CD14-positive monocyte (primary cell): ENCODE data around the gene ABAT. TPM values are rescaled to one million over a fixed set of nuclear protein-coding genes. Genes with fewer than 3 reads are reported as not detected.

Experiments used
- DNase-seq, 3 donors: peaks; one replicate each; pipeline ENCODE4 v3.0.0-alpha.2; 2011 to 2022
- H2AFZ ChIP-seq: 2 replicates; pipeline ENCODE4 v1.6.0; 2012; ENCODE audit warnings: mild to moderate bottlenecking, low read depth, low read length, inconsistent platforms; ENCODE audit not compliant: insufficient read depth, poor library complexity, severe bottlenecking
- H3K27ac ChIP-seq, 2 donors: 1 replicate in 1 of 2; 2 replicates in 1 of 2; pipeline ENCODE4 v1.5.1; 2012 to 2013; ENCODE audit warnings: low read length in 2 of 2, control low read depth in 1 of 2, inconsistent platforms in 1 of 2, low read depth in 1 of 2, mild to moderate bottlenecking in 1 of 2
- H3K27me3 ChIP-seq, 2 donors: one replicate each; pipeline versions ENCODE4 v1.6.0 to v1.6.1; 2011 to 2013; ENCODE audit warnings: low read length in 2 of 2; ENCODE audit not compliant: control insufficient read depth in 2 of 2, insufficient read depth in 2 of 2
- H3K36me3 ChIP-seq, 2 donors: replicated peaks in 1 of 2; 1 replicate in 1 of 2; 2 replicates in 1 of 2; pipeline versions ENCODE4 v1.5.1 to v1.6.1; 2012 to 2013; ENCODE audit warnings: low read length in 2 of 2, control low read depth in 1 of 2, inconsistent platforms in 1 of 2, mild to moderate bottlenecking in 1 of 2; ENCODE audit not compliant: insufficient read depth in 2 of 2, control insufficient read depth in 1 of 2
- H3K4me1 ChIP-seq, 2 donors: 1 replicate in 1 of 2; 2 replicates in 1 of 2; pipeline versions ENCODE4 v1.5.1 to v1.6.1; 2012 to 2013; ENCODE audit warnings: low read length in 2 of 2, control low read depth in 1 of 2, inconsistent platforms in 1 of 2, mild to moderate bottlenecking in 1 of 2, moderate library complexity in 1 of 2; ENCODE audit not compliant: insufficient read depth in 2 of 2, control insufficient read depth in 1 of 2
- H3K4me2 ChIP-seq: replicated peaks from 2 replicates; pipeline ENCODE3; 2012; ENCODE audit warnings: low read length, moderate library complexity, mild to moderate bottlenecking; ENCODE audit not compliant: poor library complexity, severe bottlenecking; ENCODE audit errors: extremely low read depth
- H3K4me3 ChIP-seq, 3 experiments: fragments of 200-600 bp in 1 of 3; sonication (generic) in 1 of 3; replicated peaks in 1 of 3; 1 replicate in 2 of 3; 2 replicates in 1 of 3; pipeline ENCODE4 v1.5.1; 2011 to 2013; ENCODE audit warnings: low read length in 3 of 3, mild to moderate bottlenecking in 3 of 3, control low read depth in 2 of 3, low read depth in 2 of 3, inconsistent platforms in 1 of 3, moderate library complexity in 1 of 3
- H3K79me2 ChIP-seq: 2 replicates; pipeline ENCODE4 v1.6.0; 2012; ENCODE audit warnings: mild to moderate bottlenecking, control low read depth, inconsistent platforms, low read length, moderate library complexity; ENCODE audit not compliant: insufficient read depth
- H3K9ac ChIP-seq: 2 replicates; pipeline ENCODE4 v1.6.0; 2017; ENCODE audit warnings: low read length, mild to moderate bottlenecking; ENCODE audit not compliant: insufficient read depth, poor library complexity, severe bottlenecking
- H3K9me3 ChIP-seq, 2 donors: replicated peaks in 1 of 2; 1 replicate in 1 of 2; 2 replicates in 1 of 2; pipeline versions ENCODE4 v1.5.1 to v1.6.1; 2012 to 2013; ENCODE audit warnings: low read length in 2 of 2, control low read depth in 1 of 2; ENCODE audit not compliant: control insufficient read depth in 1 of 2, insufficient read depth in 1 of 2
- H4K20me1 ChIP-seq: 2 replicates; pipeline ENCODE4 v1.6.0; 2012; ENCODE audit warnings: mild to moderate bottlenecking, low read length, control low read depth, moderate library complexity; ENCODE audit not compliant: insufficient read depth
- H3K27ac Mint-ChIP-seq, 7 donors: one replicate each; pipeline ENCODE4 v1.8.0; 2020; ENCODE audit warnings: mild to moderate bottlenecking in 7 of 7, mixed read lengths in 7 of 7, moderate library complexity in 6 of 7, inconsistent platforms in 2 of 7
- H3K27me3 Mint-ChIP-seq, 3 donors: one replicate each; pipeline ENCODE4 v1.8.0; 2021 to 2022; ENCODE audit warnings: low read depth in 3 of 3, mild to moderate bottlenecking in 3 of 3, mixed read lengths in 3 of 3, moderate library complexity in 3 of 3, inconsistent platforms in 1 of 3
- H3K36me3 Mint-ChIP-seq, 2 donors: one replicate each; pipeline ENCODE4 v1.8.0; 2020; ENCODE audit warnings: mixed read lengths in 2 of 2, inconsistent platforms in 1 of 2, mild to moderate bottlenecking in 1 of 2
- H3K4me1 Mint-ChIP-seq: one replicate; pipeline ENCODE4 v1.8.0; 2020; ENCODE audit warnings: mild to moderate bottlenecking, mixed read lengths
- H3K4me3 Mint-ChIP-seq, 2 donors: one replicate each; pipeline ENCODE4 v1.8.0; 2020; ENCODE audit warnings: mild to moderate bottlenecking in 2 of 2, mixed read lengths in 2 of 2, moderate library complexity in 1 of 2
- H3K9me3 Mint-ChIP-seq, 7 donors: one replicate each; pipeline ENCODE4 v1.8.0; 2020 to 2022; ENCODE audit warnings: mixed read lengths in 7 of 7, mild to moderate bottlenecking in 6 of 7, moderate library complexity in 6 of 7, inconsistent platforms in 2 of 7
- WGBS: methylation state at CpG from one replicate; pipeline ENCODE4 v1.1.5; 2013; ENCODE audit warnings: missing lambda C conversion rate; ENCODE audit not compliant: insufficient coverage; 5-methylcytosine and 5-hydroxymethylcytosine counted together
- intact Hi-C, 2 donors: fragments of 100-400 bp; cut with micrococcal nuclease; formaldehyde crosslinking; loops; one replicate each; pipeline versions ENCODE4 v1.15.0 to v1.15.1; 2023
- polyA minus RNA-seq: library from RNA; depleted of rRNA, polyadenylated mRNA; stranded (reverse); fragments of >200 nt; gene quantifications from 2 replicates; pipeline ENCODE4 v1.2.3, GENCODE V29; 2012
- polyA plus RNA-seq, 3 donors: library from polyadenylated mRNA; depleted of rRNA in 1 of 3; unstranded in 2 of 3; stranded (reverse) in 1 of 3; fragments of 300-500 nt in 2 of 3; fragments of >200 nt in 1 of 3; fragmentation: Illumina TruSeq in 2 of 3; gene quantifications; 1 replicate in 2 of 3; 2 replicates in 1 of 3; pipeline ENCODE4 v1.2.3, GENCODE V29; 2012 to 2021
- total RNA-seq, 12 experiments: library from RNA in 1 of 12; stranded (reverse) in 1 of 12; fragments of 120-200 nt in 1 of 12; gene quantifications; one replicate each; pipeline ENCODE4 v1.2.4 and lab custom pipeline; 2013 to 2026; ENCODE audit warnings: mixed read lengths in 6 of 12, inconsistent platforms in 1 of 12
- TF ChIP-seq, protein P1 (sequence below): fragments of 200-600 bp; IDR thresholded peaks from one replicate; pipeline ENCODE4 v1.8.0; 2022; ENCODE audit warnings: antibody characterized with exemption, mild to moderate bottlenecking

ABAT gene
- total RNA-seq (2013) = 10.5 TPM
- polyA plus RNA-seq = 10 to 100 TPM in 1 of 3 donors, 1 to 10 TPM in 2; 4.9 to 11.8 (median 8.7) TPM
- 7.1 and 10.1 TPM in 2 replicates for polyA minus RNA-seq
- 4.4 to 28.3 (median 21.7) reads per million in 11 experiments for total RNA-seq (lab: John Stamatoyannopoulos, UW)

DNA sequence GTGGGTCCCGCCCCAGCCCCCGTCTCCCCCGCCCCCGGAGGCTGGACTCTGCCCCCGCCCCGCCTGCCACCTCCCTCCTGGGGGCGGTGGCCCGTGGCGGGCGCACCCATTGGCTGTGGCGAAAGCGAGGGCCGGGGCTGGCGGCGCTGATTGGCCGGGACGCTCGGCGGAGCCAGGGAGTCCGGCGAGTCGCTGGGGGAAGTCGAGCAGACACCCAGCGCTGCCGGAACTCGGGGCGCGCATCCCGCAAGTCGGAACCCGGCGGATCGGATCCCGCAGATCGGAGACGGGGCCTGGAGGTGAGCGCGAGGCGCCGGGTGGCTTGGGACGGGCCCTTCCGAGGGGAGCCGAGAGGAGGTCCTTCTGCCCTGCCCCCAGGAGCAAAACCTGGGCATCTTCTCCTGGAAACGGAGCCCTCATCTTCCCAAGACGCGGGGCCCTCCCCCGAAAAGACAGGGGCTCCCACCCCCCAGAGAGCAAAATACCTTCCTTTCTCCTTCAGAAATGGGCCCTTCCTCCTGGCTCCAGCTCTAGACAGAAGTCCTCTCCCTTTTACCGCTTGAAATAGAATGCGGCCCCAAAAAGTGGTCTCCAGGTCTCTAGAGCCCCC lies at the start of gene ABAT:
Gene ABAT, plus strand, starts transcription at position 205 of the 610 bp plus-strand sequence. CDS start 61,123 bp downstream, outside the sequence.
- H3K9ac ChIP-seq = peak within 1 kb of the TSS; percentile 62
- peak within 1 kb of the TSS; percentile 87 for H2AFZ ChIP-seq
- H3K27me3 ChIP-seq = peaks cover 0 to 3% of the 10 kb centered on the region in 2 donors
- H3K4me1 ChIP-seq = peaks cover 10 to 14% of the 10 kb centered on the region in 2 donors
- peaks cover 0 to under 1% of the 10 kb centered on the region in 2 donors for H3K9me3 ChIP-seq
- intact Hi-C loops = loop anchor here (2.0 to 10.0 kb wide), 5 partner anchors 42 to 190 kb away; partner anchors contain the start of genes CARHSP1 (in 1 of the 2), PMM2 (in 1 of the 2) and TMEM186 (in 1 of the 2)
- Mint-ChIP-seq H3K27me3 (peaks cover 4 to 8% (median 5%) of the 10 kb centered on the region in 3 donors), H3K4me1 (peaks cover 13% of the 10 kb centered on the region), H3K4me3 (peak within 1 kb of the TSS; percentile 77 to 90), H3K27ac (peak within 1 kb of the TSS in 5 of 7 donors; percentile 12 to 80 (median 41)), H3K36me3 (peaks cover 24 to 42% of the 10 kb centered on the region in 2 donors), H3K9me3 (peaks cover under 1 to 5% (median 1%) of the 10 kb centered on the region in 7 donors)
- no peaks in the 10 kb centered on the region for H3K79me2 ChIP-seq
- peaks cover 8 to 14% of the 10 kb centered on the region in 2 donors for H3K36me3 ChIP-seq
- peak within 1 kb of the TSS; percentile 35 to 77 (median 48) for H3K4me3 ChIP-seq
- no peak within 1 kb of the TSS for H3K27ac ChIP-seq
- peaks cover 12% of the 10 kb centered on the region for H4K20me1 ChIP-seq
- peak; percentile 80 to 85 (median 82) for DNase-seq
- peak within 1 kb of the TSS; percentile 94 for H3K4me2 ChIP-seq
- TF ChIP-seq, protein P1, sequence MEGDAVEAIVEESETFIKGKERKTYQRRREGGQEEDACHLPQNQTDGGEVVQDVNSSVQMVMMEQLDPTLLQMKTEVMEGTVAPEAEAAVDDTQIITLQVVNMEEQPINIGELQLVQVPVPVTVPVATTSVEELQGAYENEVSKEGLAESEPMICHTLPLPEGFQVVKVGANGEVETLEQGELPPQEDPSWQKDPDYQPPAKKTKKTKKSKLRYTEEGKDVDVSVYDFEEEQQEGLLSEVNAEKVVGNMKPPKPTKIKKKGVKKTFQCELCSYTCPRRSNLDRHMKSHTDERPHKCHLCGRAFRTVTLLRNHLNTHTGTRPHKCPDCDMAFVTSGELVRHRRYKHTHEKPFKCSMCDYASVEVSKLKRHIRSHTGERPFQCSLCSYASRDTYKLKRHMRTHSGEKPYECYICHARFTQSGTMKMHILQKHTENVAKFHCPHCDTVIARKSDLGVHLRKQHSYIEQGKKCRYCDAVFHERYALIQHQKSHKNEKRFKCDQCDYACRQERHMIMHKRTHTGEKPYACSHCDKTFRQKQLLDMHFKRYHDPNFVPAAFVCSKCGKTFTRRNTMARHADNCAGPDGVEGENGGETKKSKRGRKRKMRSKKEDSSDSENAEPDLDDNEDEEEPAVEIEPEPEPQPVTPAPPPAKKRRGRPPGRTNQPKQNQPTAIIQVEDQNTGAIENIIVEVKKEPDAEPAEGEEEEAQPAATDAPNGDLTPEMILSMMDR = no peak
- whole genome bisulfite sequencing = 1% methylated on average over 46 of the region's 49 CpGs

DNA sequence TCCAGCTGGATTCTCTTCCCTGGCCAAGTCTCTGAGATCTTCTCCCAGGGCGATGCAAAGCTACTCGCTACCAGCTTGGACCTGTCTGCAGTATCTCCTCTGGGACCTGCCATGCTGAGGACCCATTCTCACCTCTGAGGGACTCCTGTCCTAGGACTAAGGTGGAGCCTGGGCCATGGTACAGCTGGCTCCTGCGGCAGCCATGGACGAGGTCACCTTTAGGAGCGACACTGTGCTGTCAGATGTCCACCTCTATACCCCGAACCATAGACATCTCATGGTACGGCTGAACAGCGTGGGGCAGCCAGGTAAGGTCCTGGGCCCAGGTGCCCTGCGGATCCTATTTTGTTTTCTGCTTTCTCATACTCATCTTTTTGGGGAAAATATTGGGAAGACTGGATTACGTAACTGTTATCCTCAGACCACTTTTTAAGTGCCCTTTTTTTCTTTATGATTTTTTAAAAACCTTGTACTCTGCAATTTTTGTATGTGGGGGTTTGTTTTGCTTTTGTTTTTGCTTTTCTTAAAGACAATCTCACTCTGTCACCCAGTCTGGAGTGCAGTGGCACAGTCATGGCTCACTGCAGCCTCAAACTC lies 48.8 kb upstream of the ABAT start:
- Mint-ChIP-seq H3K4me3 (no peak overlapping the region), H3K4me1 (peaks cover 25% of the 10 kb centered on the region), H3K36me3 (peaks cover 61 to 65% of the 10 kb centered on the region in 2 donors), H3K27me3 (peaks cover 0 to 4% (median 1%) of the 10 kb centered on the region in 3 donors), H3K9me3 (peaks cover 0 to 3% (median 0%) of the 10 kb centered on the region in 7 donors), H3K27ac (peak overlapping the region in 4 of 7 donors; percentile 50 to 79 (median 66))
- intact Hi-C loops = no loop called here
- H3K9me3 ChIP-seq = no peaks in the 10 kb centered on the region
- no peaks in the 10 kb centered on the region for H4K20me1 ChIP-seq
- peak overlapping the region in 1 of 2 donors; percentile 53 for H3K27ac ChIP-seq
- H3K36me3 ChIP-seq = peaks cover 48 to 68% of the 10 kb centered on the region in 2 donors
- H3K4me2 ChIP-seq = no peak overlapping the region
- peaks cover 0 to 1% of the 10 kb centered on the region in 2 donors for H3K27me3 ChIP-seq
- H3K9ac ChIP-seq = no peak overlapping the region
- WGBS = 100% methylated on average over 3 of the region's 10 CpGs
- no peak for DNase-seq
- peaks cover 12 to 14% of the 10 kb centered on the region in 2 donors for H3K4me1 ChIP-seq
- peaks cover 64% of the 10 kb centered on the region for H3K79me2 ChIP-seq
- H2AFZ ChIP-seq = no peak overlapping the region
- H3K4me3 ChIP-seq = no peak overlapping the region
- TF ChIP-seq, protein P1 = no peak
